ENCODE results near the gene ALOX15B. TPM values are rescaled to one million over a fixed set of nuclear protein-coding genes. Genes with fewer than 3 reads are reported as not detected.

ALOX15B gene
- total and polyA plus RNA-seq, 2 donors from 2014 or later: 0.15 to 8.0 TPM

DNA sequence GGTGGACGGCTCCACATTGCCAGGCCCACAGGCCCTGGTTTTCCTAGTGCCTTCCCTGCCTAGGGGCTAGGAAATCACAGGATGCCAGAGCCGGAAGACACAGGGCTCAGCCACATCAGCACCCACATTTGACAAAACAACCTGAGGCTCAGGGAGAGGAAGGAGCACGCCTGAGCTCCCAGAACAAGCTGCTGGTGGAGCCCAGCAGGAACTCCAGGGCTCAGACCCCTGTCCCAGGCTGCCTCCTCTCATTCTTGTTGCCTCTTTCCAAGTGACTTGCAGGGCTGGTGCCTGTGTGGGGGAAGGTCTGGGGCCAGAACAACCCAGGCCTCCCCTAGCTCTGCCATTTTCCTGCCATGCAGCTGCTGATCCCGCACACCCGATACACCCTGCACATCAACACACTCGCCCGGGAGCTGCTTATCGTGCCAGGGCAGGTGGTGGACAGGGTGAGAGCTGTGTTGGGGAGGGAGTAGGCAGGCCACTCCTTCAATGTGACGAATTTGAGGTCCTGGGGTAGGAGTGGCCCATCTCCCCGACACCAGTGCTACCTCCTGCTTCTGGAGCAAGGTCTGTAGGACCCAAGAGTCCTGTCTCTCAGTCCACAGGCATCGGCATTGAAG lies 7.6 kb downstream of the ALOX15B start:
- no peak overlapping the region for H3K4me3 ChIP-seq (ENCODE audit: low read length in 3 of 3)
- no peak for TF ChIP-seq CTCF (IDR thresholded peaks at IDR 0.05; ENCODE audit: borderline replicate concordance, extremely low read depth, insufficient read depth)
- no peak for DNase-seq
- H3K36me3 ChIP-seq (ENCODE audit: control insufficient read depth in 2 of 3, insufficient read depth in 3 of 3, low read length in 3 of 3): no peaks in the 10 kb centered on the region
- no peak for FAIRE-seq
- H3K9me3 ChIP-seq (ENCODE audit: control insufficient read depth in 2 of 3, insufficient read depth in 1 of 3, low read length in 3 of 3): no peaks in the 10 kb centered on the region
- H3K4me1 ChIP-seq (ENCODE audit: control insufficient read depth in 2 of 3, insufficient read depth in 2 of 3, low read depth in 1 of 3, low read length in 3 of 3): no peaks in the 10 kb centered on the region
- intact Hi-C loops (cut with DNase I): no loop called here
- no peaks in the 10 kb centered on the region for H3K27me3 ChIP-seq (ENCODE audit: control insufficient read depth, insufficient read depth, low read length)
- no peak overlapping the region for H3K27ac ChIP-seq (ENCODE audit: low read depth in 2 of 2, low read length in 2 of 2)
- H3K9ac ChIP-seq (ENCODE audit: low read length in 3 of 3): no peak overlapping the region

DNA sequence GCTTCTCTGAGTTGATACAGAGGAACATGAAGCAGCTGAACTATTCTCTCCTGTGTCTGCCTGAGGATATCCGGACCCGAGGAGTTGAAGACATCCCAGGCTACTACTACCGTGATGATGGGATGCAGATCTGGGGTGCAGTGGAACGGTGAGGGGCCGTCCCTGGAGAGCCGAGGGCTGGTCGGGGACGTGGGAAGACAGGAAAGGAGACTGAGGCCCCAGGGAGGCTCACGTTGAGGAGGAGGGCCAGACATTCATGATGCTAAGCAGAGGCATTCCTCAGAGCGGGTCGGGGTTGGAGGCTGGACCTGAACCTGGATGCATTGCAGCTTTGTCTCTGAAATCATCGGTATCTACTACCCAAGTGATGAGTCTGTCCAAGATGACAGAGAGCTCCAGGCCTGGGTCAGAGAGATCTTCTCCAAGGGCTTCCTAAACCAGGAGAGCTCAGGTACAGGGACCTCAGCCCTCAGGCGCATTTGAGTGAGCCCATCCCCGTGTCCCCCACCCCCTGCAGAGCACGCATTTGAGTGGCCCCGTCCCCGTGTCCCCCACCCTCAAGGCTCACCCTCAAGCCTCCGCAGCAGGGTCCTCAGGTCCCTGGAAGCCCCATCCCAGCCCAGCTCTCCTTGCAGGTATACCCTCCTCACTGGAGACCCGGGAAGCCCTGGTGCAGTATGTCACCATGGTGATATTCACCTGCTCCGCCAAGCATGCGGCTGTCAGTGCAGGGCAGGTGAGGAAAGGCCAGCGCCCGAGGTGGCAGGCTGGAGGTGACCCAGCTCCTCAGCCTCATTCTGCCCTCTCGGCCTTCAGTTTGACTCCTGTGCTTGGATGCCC lies 8.3 kb downstream of the ALOX15B start:
- Histone ChIP-seq H3K4me3 (ENCODE audit: low read length in 3 of 3) (no peak overlapping the region), H3K9me3 (ENCODE audit: control insufficient read depth in 2 of 3, insufficient read depth in 1 of 3, low read length in 3 of 3) (no peaks in the 10 kb centered on the region), H3K27ac (ENCODE audit: low read depth in 2 of 2, low read length in 2 of 2) (no peak overlapping the region), H3K9ac (ENCODE audit: low read length in 3 of 3) (no peak overlapping the region), H3K36me3 (ENCODE audit: control insufficient read depth in 2 of 3, insufficient read depth in 3 of 3, low read length in 3 of 3) (no peaks in the 10 kb centered on the region), H3K4me1 (ENCODE audit: control insufficient read depth in 2 of 3, insufficient read depth in 2 of 3, low read depth in 1 of 3, low read length in 3 of 3) (no peaks in the 10 kb centered on the region), H3K27me3 (ENCODE audit: control insufficient read depth, insufficient read depth, low read length) (no peaks in the 10 kb centered on the region)
- DNase-seq (no peak), FAIRE-seq (no peak)
- intact Hi-C loops (cut with DNase I): no loop called here
- TF ChIP-seq CTCF (IDR thresholded peaks at IDR 0.05; ENCODE audit: borderline replicate concordance, extremely low read depth, insufficient read depth): no peak

- Histone ChIP-seq H3K27ac (ENCODE audit: low read depth in 2 of 2, low read length in 2 of 2) (no peak overlapping the region), H3K36me3 (ENCODE audit: control insufficient read depth in 2 of 3, insufficient read depth in 3 of 3, low read length in 3 of 3) (no peaks in the 10 kb centered on the region), H3K9ac (ENCODE audit: low read length in 3 of 3) (no peak overlapping the region), H3K4me3 (ENCODE audit: low read length in 3 of 3) (no peak overlapping the region), H3K9me3 (ENCODE audit: control insufficient read depth in 2 of 3, insufficient read depth in 1 of 3, low read length in 3 of 3) (no peaks in the 10 kb centered on the region), H3K4me1 (ENCODE audit: control insufficient read depth in 2 of 3, insufficient read depth in 2 of 3, low read depth in 1 of 3, low read length in 3 of 3) (no peaks in the 10 kb centered on the region), H3K27me3 (ENCODE audit: control insufficient read depth, insufficient read depth, low read length) (no peaks in the 10 kb centered on the region)
- intact Hi-C loops (cut with DNase I): no loop called here
- DNase-seq (no peak), FAIRE-seq (no peak)
- no peak for TF ChIP-seq CTCF (IDR thresholded peaks at IDR 0.05; ENCODE audit: borderline replicate concordance, extremely low read depth, insufficient read depth)
Measured at GRCh38 chr17:8047769-8048110, 8.9 kb downstream of the ALOX15B start.
